GM21825 (cell line): ENCODE data around the gene INHBA.

Experiments
- ATAC-seq: cut with Tn5 transposase; IDR thresholded peaks from one replicate; pipeline ENCODE4 v1.9.1; 2021; ENCODE audit warnings: mild to moderate bottlenecking, moderate library complexity; ENCODE audit not compliant: unreplicated experiment

The INHBA gene

DNA sequence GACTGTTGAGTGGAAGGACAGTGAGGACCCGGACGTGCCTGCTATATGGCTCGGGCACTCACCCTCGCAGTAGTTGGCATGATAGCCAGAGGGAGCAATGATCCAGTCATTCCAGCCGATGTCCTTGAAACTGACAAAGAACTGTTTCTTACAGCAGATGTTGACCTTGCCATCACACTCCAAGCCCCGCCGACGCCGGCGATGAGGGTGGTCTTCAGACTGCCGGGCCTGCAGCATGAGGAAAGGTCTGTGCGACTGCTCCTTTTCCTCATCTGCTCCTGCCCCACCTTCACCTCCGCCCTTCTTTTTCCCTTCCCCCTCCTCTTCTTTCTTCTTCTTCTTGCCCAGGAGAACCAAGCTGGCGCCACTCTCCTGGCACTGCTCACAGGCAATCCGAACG lies 13.1 kb downstream of the INHBA start:
- ATAC-seq = no peak

DNA sequence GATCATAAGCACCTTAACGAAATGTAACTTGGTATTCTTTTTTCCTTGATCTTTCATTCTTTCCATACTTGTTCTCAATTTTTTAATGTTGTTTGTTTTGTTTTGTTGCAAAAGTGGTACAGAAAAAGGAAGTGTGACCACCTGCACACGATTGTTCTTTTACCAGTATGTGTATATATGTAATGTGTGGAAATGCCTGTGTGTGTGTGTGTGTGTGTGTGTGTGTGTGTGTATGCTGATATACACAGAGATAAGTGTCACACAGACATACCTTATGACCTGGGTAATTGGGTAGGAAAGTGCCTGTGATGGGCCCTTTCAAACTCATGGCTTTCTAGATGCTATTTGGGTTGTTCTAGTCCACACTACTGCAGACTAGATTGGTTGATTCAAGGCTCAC lies 14.0 kb downstream of the INHBA start:
- no peak for ATAC-seq

GRCh38 chr7:41688012-41688625 lies 14.8 kb downstream of the INHBA start:
- ATAC-seq = no peak

GRCh38 chr7:41685684-41686083 lies 17.2 kb downstream of the INHBA start:
- ATAC-seq = no peak

DNA sequence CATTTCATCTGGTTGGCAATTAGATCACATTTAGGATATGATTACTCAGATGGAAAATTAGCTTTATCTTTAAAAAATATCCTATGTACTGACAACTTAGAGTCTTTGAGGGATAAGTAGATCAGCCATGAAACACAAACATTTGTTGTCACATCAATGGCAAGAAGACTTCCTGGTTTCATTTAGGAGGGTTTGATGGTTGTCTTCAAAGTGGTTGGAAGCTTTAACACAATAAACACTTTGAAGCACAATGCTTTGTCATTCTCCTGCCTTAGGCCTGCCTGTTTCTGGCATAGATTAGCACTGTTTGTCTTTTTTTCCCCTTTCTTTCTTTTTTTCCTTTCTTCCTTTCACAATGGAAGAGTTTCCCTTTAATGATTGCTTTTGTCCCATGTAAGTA lies 20.5 kb downstream of the INHBA start:
- ATAC-seq = no peak

GRCh38 chr7:41679566-41679965 lies 23.3 kb downstream of the INHBA start:
- no peak for ATAC-seq

GRCh38 chr7:41674505-41675023 lies 28.3 kb downstream of the INHBA start:
- ATAC-seq = no peak

DNA sequence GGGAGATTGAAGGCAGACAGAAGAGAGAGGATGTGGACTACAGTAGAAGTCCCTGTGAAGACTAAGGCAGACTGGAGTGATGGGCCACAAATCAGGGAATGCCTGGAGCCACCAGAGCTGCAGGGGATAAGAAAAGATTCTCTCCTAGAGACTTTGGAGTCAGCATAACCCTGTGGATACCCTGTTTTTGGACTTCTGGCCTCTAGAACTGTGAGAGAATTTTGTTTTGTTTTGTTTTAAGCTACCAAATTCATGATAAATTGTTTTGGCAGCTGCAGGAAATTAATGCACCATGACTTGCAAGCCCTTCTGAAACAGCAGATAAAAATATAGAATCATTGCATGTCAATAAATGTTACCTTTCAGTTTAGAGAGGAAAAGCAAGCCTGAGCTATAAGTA lies 41.3 kb downstream of the INHBA start:
- ATAC-seq = no peak

GRCh38 chr7:41659539-41659938 lies 43.4 kb downstream of the INHBA start:
- ATAC-seq = no peak

DNA sequence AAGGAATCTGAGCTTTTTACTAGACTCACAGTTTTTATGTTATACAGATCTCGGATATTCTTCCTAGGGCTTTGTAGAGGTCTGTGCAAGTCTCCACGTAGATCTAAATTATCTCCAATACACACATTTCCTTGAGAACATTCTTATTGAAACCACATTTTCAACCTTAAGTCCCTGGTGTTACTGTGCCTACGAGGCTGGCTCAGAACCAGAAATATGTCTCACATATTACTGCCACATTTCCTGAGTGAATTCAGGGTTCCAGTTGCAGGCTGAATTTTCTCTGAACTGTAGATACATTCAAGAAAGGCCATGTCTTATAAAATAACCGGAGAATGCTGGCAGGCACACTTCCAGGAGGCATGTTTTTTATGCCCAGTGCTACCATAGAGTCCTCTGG lies 46.5 kb downstream of the INHBA start:
- ATAC-seq = no peak

GRCh38 chr7:41655426-41655825 lies 47.5 kb downstream of the INHBA start:
- no peak for ATAC-seq

- no peak for ATAC-seq
Measured at GRCh38 chr7:41652267-41652666, 50.6 kb downstream of the INHBA start.

DNA sequence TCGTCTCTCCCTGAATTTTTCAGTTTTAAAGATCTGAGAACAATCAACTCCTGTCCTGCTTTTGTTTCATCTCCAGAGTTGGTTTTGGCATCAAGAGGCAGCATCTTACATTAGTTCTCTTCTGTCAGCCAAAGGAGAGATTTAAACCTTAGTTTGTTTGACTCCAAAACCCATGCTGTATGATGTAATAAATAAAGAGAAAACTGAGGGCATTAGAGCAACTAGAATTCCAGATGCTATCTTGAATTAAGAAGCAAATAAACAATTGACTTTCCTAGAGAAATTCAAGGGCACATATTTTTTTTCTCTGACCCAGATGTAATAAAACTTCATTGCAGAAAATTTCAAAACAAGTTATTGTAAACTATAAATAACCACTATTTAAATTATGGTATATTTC lies 54.4 kb downstream of the INHBA start:
- no peak for ATAC-seq

DNA sequence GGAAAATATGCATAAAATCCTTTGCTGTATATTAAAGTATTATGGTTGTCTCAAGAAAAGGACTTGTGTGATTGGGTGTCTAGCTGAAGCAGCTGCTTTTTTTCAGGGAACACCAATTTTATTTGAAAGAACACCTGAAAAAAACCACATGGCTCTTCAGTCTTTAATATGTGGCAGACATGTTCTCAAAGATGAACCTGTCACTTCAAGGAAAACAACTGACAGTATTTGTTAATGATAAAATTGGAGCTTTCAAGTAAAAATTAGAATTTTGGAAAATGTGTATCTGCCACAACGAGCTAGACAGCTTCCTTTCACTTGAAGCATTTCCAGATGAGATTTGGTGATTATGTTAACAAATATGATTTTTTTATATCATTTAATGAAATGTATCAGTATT lies 59.3 kb downstream of the INHBA start:
- ATAC-seq = no peak

- ATAC-seq = no peak
Measured at GRCh38 chr7:41641665-41642014, 61.2 kb downstream of the INHBA start.

DNA sequence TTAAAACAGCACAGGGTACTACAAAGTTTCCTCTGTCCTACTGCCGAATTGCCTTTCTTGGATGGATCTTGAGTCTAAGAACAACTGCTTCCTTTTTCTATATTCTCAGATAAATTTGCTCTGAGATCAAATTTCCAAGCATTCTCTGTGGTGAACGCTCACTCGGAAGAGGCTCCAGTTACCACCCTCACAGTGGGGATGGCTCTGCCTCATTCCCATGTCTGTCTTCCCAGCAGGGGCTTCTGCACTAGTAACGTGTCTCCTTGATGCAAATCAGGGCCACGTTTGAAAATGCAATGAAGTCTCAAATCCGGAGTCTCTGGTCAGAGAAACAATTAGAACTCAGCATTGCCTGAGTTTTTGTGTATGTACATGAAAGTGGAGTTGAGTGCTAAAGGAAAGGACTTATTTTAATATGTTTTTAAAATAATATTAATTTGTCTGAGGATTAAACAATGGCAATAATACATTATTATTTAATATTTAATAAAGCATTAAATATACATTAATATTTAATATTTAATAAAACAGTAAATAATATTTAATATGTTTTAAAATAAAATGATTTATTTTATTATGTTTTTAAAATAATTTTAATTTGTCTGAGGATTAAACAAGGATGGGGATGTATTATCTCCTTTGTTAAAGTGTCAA lies 61.8 kb downstream of the INHBA start:
- no peak for ATAC-seq

- no peak for ATAC-seq
Measured at GRCh38 chr7:41640487-41640886, 62.4 kb downstream of the INHBA start.

DNA sequence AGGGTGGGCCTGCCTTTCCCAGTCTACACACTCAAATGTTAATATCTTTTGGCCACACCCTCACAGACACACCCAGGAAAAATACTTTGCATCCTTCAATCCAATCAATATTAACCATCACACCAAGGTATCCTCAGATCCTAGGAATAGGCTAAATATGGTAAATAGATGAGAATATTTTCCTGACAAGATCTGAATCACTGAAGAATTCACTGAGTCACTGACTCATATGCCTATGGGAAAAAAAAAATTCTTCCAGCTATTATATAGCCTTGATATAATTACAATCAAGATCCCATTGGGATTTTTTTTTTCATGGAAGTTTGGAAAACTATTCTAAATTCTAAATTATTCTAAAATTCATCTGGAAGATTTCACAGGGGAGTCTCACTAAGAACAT lies 65.8 kb downstream of the INHBA start:
- no peak for ATAC-seq
